OCI-LY1 (cell line): ENCODE data around the gene DGKG.

ENCODE experiments used
- EZH2 ChIP-seq: fragments of 200-600 bp; sonication (generic), shearing (Covaris generic); IDR thresholded peaks from 2 replicates; pipeline ENCODE4 v1.8.0; 2017; ENCODE audit warnings: borderline replicate concordance, mixed run types, mild to moderate bottlenecking, antibody characterized with exemption, low read length, moderate library complexity, mixed read lengths
- TF ChIP-seq, protein P1 (sequence below): fragments of 200-600 bp; sonication (generic), shearing (Covaris generic); IDR thresholded peaks from 2 replicates; pipeline ENCODE4 v1.5.1; 2017; ENCODE audit warnings: mild to moderate bottlenecking, antibody characterized with exemption, low read length, moderate library complexity, mixed read lengths

DNA sequence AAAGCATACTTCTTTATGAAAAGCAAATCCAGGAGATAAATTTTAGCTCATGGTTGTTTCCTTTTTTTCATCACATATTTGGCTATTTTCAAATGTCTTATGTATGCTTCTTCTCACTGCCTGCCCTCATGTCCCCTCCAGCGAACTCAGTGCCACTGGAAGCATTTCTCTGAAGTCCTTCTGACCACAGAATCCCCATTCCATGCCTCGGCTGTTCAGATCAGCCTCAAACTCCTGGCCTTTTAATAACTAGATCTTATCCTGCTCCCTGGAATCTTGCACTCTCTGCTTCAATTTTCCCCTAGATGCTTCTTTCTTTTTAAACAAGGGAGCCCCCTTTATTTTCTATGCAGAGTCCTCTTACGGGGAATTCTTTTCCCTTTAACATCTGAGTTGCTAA is 263.3 kb downstream of the DGKG start:
- TF ChIP-seq EZH2: no peak
- TF ChIP-seq, protein P1, sequence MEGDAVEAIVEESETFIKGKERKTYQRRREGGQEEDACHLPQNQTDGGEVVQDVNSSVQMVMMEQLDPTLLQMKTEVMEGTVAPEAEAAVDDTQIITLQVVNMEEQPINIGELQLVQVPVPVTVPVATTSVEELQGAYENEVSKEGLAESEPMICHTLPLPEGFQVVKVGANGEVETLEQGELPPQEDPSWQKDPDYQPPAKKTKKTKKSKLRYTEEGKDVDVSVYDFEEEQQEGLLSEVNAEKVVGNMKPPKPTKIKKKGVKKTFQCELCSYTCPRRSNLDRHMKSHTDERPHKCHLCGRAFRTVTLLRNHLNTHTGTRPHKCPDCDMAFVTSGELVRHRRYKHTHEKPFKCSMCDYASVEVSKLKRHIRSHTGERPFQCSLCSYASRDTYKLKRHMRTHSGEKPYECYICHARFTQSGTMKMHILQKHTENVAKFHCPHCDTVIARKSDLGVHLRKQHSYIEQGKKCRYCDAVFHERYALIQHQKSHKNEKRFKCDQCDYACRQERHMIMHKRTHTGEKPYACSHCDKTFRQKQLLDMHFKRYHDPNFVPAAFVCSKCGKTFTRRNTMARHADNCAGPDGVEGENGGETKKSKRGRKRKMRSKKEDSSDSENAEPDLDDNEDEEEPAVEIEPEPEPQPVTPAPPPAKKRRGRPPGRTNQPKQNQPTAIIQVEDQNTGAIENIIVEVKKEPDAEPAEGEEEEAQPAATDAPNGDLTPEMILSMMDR: no peak
